ENCODE measurements around the gene SLC16A11.

DNA sequence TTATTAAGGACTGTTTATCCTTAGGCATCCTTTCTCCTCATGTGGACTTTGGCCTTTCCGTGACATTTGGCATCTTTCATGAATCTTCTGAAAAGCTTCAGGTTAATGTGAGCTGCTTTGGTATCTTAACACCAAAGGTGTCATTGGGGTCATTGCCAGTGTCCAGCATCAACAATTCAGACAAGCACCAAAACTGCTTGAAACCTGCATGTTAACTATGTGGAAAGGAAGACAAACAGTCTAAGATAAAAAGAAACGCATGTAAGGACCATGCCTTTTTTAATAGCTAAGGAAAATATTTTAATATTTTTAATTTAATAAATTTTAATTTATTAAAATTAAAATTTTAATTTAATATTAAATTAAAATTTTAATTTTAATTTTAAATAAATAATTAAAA, 40.1 kb downstream of the SLC16A11 start:
- TF ChIP-seq CTCF (IDR thresholded peaks at IDR 0.05), result no peak
- TF ChIP-seq POLR2A (IDR thresholded peaks at IDR 0.05), result no peak
